CD4-positive, alpha-beta T cell treated with Interleukin-21 for 1 hour (primary cell): Measurements from ENCODE around the gene GDI2.

ENCODE experiments used
- DNase-seq: peaks from one replicate; pipeline ENCODE4 v3.0.0-alpha.2; 2020

Gene GDI2

DNA sequence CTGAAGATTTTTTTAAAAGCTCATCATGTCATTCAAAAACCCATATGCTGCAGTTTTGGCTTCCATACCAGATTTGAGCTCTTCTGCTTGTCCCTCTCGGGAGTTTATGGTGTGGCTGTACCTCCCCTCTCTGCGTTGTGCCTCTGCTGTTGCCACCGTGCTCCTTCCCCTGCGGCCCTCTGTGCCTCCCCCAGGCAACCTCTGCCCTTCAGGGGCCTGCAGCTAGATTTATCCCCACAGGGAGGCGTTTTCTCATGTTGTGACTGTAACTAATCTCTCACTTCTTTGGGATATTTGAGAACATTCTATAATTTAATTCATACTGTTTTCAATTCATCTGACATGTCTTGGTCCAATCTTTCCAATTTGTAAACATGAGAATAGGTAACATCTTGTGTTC is 75.9 kb downstream of the GDI2 start:
- no peak for DNase-seq

DNA sequence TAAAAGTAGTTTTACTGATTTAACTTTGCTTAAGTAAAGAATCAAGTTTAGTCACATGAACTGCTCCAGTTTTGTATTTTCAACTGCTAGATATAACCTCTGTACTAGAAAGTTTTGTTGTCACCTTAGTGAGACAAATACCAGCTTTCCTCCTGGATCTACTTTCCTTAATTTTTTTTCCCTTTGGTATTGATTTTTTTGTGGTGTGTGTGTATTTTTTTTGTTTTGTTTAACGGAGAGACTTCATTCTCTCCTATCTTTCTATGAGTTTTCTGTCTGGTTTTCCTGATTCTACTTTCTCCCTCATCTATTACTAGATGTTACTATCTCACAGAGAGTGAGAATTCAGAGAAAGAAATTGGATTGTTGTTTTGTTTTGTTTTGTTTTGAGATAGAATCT is 76.6 kb downstream of the GDI2 start:
- no peak for DNase-seq

DNA sequence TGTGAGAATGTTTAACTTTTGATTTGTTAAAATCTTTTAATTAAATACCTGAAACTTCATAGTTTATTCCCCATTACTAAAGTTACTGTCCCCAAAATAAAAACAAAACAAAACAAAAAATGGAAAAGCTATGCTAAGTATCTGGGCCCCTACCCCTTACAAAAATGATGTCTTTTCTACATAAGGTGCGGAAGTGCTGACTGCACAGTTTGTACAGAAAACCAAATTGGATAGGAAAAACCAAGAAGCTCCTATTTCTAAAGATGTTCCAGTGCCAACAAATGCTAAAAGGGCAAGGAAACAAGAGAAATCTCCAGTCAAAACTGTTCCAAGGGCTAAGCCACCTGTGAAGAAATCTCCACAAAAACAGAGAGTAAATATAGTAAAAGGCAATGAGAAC is 78.1 kb downstream of the GDI2 start:
- DNase-seq: no peak

DNA sequence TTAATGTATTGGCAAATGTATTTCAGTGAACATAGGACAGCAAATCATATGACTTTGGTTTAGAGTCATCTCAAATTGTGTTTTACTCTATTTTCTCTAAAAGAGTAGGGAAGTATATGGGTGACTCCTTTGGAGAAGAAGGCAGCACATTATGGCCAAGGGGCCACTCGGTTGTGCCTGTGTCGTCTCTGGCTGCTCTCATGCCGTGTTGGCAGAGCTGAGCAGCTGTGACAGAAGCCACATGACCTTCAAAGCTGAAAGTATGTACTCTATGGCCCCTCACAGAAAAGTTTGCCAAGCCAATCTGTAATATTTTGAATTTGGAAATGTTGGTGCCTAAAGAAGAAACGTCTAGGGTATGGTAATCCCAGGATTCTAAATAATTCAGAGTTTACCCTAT is 81.1 kb downstream of the GDI2 start:
- DNase-seq: no peak

DNA sequence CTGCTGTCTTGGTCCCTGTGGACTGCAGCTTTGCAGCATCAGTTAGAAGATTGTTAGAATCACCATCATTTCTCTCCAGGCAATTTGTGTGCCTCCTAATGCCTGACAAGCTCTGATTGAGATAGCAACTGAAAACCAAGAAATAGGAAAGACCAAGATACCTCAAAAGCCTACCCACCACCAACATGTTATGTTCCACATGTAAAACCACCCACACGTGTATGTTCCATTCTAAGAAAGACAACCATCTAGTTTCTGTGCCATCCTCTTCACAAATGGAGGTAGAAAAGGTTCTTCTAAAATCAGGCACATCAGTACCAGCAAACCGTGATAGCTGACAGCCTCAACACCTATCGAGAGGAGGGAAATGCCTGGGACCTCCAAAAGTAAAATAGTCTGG is 81.7 kb downstream of the GDI2 start:
- no peak for DNase-seq

DNA sequence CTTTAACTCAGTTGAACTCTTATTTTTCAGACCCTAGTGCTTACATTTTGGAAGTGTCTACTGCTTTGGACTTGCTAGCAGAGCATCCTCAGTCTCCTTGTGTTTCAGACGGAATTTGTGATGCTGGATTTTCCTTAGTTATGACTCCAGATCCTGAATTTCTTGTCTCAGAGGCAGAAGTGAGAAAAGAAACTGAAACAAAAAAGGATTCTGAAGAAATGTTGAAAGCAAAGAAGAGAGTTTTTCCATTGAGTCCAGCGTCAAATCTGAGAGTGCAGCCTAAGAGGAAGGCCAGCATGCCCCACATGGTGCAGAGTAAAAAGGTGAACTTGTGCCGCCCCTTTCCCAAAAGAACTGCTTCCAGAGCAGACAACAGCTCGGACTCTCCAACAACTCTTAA is 82.5 kb downstream of the GDI2 start:
- DNase-seq: no peak

DNA sequence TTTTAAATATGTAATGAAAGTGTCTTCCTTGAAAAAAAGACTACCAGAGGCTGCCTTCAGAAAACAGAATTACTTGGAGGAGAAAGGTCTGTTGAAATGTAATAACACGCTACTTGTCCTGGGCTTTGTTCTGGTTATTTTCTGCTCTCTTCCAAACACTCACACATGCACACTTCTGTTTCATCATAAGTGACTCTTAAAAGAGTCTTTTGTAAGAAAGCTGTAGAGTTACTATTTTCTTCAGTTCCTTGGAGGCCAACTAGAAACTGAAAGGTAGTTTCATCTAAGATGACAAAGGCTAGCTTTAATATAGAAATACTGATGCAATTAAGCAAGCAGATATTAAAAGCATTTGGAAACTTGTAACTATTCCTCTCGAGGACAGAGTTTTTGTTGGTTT is 89.5 kb downstream of the GDI2 start:
- DNase-seq: no peak

DNA sequence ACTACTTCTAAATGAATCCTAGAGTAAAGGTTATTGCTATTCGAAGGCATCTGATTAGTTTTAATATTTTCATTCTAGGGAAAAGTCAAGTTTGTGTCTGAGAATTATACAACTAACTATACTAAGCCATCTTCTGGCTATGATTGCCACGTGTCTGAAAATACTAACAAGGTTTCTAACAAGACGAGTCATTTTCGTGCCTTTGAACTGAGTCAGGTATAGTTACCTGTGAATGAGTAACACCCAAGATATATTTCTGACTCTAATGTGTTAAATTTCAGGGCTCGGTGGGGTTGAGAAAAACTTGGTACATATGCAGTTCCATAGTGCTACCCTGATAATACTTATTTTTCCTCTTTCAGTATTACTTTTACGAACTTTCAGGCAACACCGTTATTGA is 93.1 kb downstream of the GDI2 start:
- no peak for DNase-seq

DNA sequence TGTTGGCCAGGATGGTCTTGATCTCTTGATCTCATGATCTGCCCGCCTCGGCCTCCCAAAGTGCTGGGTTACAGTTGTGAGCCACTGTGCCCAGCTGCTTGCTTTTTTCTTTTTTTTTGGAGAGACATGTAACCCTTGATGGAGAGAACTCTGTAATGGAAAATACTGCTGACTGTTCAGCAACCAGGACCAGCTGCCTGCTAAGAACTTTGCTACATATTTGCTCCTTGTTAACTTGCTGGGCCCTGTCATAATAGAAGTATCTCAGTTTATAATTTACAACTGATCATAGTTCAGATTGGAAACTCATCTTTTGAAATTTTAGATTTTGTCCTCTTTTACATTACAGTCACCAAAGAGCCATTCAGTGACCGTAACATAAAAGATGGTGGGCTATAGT is 93.7 kb downstream of the GDI2 start:
- no peak for DNase-seq
